HUES48 (cell line): ENCODE measurements around the gene SPRR5.

Experiments used
- H3K27ac ChIP-seq: one replicate; pipeline ENCODE4 v1.7.0; 2013; ENCODE audit warnings: low read depth, low read length, inconsistent platforms
- H3K27me3 ChIP-seq: 2 replicates; pipeline ENCODE4 v1.6.1; 2013; ENCODE audit warnings: mild to moderate bottlenecking, low read length; ENCODE audit not compliant: control insufficient read depth, insufficient read depth
- H3K36me3 ChIP-seq: 2 replicates; pipeline ENCODE4 v1.6.1; 2013; ENCODE audit warnings: low read length; ENCODE audit not compliant: control insufficient read depth, insufficient read depth
- H3K4me1 ChIP-seq: 2 replicates; pipeline ENCODE4 v1.6.1; 2013; ENCODE audit warnings: mild to moderate bottlenecking, low read length; ENCODE audit not compliant: control insufficient read depth, insufficient read depth
- H3K4me3 ChIP-seq: 2 replicates; pipeline ENCODE4 v1.5.1; 2013; ENCODE audit warnings: mild to moderate bottlenecking, low read depth, low read length
- H3K9ac ChIP-seq: 2 replicates; pipeline ENCODE4 v1.6.1; 2013; ENCODE audit warnings: mild to moderate bottlenecking, low read depth, low read length, moderate library complexity
- H3K9me3 ChIP-seq: 2 replicates; pipeline ENCODE4 v1.6.1; 2013; ENCODE audit warnings: low read length; ENCODE audit not compliant: control insufficient read depth, insufficient read depth

The SPRR5 gene

GRCh38 chr1:152983234-152983633 is 36.2 kb downstream of the SPRR5 start:
- Histone ChIP-seq H3K9ac (no peak overlapping the region), H3K36me3 (no peaks in the 10 kb centered on the region), H3K27ac (no peak overlapping the region), H3K9me3 (no peaks in the 10 kb centered on the region; the same call in 1 of the 2 replicates), H3K4me3 (no peak overlapping the region), H3K27me3 (no peaks in the 10 kb centered on the region), H3K4me1 (no peaks in the 10 kb centered on the region)

DNA sequence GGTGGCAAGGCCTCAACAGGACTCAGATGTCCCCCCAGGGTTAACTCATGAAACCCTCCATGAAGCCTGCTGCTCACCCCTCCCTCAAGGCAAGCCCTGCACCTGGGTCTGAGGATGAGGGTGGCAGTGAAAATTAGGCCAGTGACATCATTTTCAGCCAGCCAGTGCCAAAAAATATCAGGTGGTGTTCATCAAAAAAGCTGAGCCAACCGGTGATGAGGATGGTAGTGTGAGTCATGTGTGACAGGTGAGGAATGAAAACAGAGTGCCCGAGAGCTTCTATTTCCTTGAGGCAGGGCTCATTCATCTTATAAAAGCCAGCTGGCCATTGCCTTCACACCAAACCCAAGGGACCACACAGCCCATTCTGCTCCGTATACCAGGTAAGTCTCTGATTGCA is 36.7 kb downstream of the SPRR5 start, which contains the start of gene SPRR1A:
Gene SPRR1A, plus strand, starts transcription at position 339 of the 400 bp plus-strand sequence. CDS start 1,150 bp downstream, outside the sequence.
- H3K4me1 ChIP-seq, result no peaks in the 10 kb centered on the region
- H3K9me3 ChIP-seq, result no peaks in the 10 kb centered on the region; the same call in 1 of the 2 replicates
- no peaks in the 10 kb centered on the region for H3K27me3 ChIP-seq
- H3K9ac ChIP-seq, result no peak within 1 kb of the TSS
- no peak within 1 kb of the TSS for H3K27ac ChIP-seq
- H3K36me3 ChIP-seq, result no peaks in the 10 kb centered on the region
- no peak within 1 kb of the TSS for H3K4me3 ChIP-seq

DNA sequence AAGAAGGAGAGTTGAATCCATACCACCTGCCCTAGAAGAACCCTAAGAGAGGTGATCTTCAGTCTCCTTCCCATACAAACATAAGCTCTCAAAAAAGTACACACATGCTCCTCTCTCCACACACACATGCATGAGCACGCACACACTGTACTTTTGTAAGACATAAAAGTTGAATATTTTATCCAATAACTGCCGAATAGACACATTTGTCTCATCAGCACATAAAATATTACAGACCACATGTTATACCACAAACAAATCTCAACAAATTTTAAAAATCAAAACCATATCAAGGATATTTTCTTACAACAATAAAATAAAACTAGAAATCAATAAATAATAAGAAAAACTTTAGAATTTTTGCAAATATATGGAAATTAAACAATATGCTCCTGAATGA is 39.6 kb downstream of the SPRR5 start:
- Histone ChIP-seq H3K4me3 (no peak overlapping the region), H3K9me3 (no peaks in the 10 kb centered on the region; the same call in 1 of the 2 replicates)

DNA sequence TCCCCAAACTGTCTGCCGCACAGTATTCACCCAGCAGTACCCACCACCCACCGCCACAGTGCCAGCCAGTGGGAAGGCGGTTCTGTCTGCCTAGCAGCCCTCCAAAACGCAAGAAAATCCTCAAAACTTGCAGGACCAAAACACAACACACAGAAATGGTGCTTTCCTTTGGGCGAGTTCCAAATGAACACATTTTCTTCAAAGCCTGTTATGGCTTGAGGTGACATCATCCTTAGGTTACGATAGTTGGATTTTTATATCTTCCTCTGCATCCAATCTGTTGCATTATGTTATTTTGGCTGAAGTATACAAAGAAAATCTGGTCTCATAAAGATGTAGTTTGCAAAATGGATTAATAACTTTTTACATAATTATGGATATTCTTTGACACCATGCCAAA is 46.2 kb downstream of the SPRR5 start:
- 0 out of 2 replicates have a peak, but pooled peaks cover 9% of the 10 kb centered on the region for H3K4me1 ChIP-seq
- no peak overlapping the region for H3K9ac ChIP-seq
- no peak overlapping the region for H3K4me3 ChIP-seq
- H3K27me3 ChIP-seq, result no peaks in the 10 kb centered on the region
- H3K27ac ChIP-seq, result no peak overlapping the region
- no peaks in the 10 kb centered on the region for H3K36me3 ChIP-seq
- H3K9me3 ChIP-seq, result 0 out of 2 replicates have a peak, but pooled peaks cover 6% of the 10 kb centered on the region

More for the DNA sequence above, 39.6 kb downstream of the SPRR5 start:
- H3K36me3 ChIP-seq, result no peaks in the 10 kb centered on the region
- no peaks in the 10 kb centered on the region for H3K4me1 ChIP-seq
- H3K27me3 ChIP-seq, result no peaks in the 10 kb centered on the region
- no peak overlapping the region for H3K27ac ChIP-seq
- no peak overlapping the region for H3K9ac ChIP-seq

DNA sequence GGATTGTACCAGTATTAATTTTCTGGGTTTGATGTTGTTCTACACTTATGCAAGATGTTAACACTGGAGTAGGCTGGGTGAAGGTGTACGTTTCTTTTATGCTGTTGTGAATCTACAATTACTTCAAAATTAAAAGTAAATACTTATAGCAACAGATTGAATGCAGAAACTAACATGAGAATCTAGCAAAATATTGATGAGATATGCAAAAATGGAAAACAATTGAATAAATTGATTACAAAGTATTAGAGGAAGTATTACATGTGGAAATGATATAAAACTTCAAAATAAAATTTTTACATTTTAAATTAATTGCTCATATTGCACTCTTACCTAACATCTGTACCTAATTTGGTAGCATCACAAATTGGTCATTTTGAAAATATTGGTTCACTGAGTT is 48.8 kb downstream of the SPRR5 start:
- Histone ChIP-seq H3K36me3 (no peaks in the 10 kb centered on the region), H3K4me3 (no peak overlapping the region), H3K9ac (no peak overlapping the region), H3K4me1 (0 out of 2 replicates have a peak, but pooled peaks cover 9% of the 10 kb centered on the region), H3K9me3 (peaks cover 9% of the 10 kb centered on the region; the same call in 1 of the 2 replicates), H3K27me3 (no peaks in the 10 kb centered on the region), H3K27ac (no peak overlapping the region)

DNA sequence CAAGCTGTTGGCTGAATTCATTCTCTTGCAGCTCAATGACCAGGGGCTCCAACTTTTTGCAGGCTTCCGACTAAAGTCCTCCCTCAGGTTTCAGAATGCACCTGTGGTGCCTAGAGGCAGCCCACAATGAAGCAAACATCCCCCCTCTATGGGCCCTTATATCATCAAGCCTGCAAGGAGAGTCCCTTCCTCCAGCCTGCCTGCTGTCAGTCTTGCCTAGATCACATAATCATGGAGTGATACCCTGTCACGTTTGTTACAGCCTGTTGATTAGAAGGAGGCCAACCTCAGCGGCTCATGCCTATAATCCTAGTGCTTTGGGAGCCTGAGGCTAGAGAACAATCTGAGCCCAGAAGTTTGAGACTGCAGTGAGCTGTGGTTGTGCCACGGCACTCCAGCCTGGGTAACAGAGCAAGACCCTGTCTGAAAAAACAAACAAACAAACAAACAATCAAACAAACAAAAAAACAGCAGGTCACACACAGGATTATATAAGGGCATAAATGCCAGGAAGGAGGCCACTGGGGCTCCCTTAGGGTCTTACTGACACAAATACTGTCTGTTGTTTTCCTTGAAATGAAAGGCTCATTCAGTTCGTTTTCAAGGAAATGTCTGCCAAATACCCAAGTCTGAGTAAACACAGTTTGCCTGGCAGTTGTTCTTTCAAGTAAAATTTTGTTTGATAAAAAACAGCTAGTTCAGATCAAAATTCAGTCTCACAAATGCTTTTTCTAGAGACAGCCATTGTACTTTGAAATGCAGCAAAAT is 49.8 kb downstream of the SPRR5 start:
- Histone ChIP-seq H3K27me3 (no peaks in the 10 kb centered on the region), H3K36me3 (no peaks in the 10 kb centered on the region), H3K4me1 (0 out of 2 replicates have a peak, but pooled peaks cover 9% of the 10 kb centered on the region), H3K27ac (no peak overlapping the region), H3K9me3 (peaks cover 9% of the 10 kb centered on the region; the same call in 1 of the 2 replicates), H3K9ac (no peak overlapping the region), H3K4me3 (no peak overlapping the region)

GRCh38 chr1:152997901-152998300 is 50.9 kb downstream of the SPRR5 start:
- Histone ChIP-seq H3K27me3 (no peaks in the 10 kb centered on the region), H3K4me1 (0 out of 2 replicates have a peak, but pooled peaks cover 9% of the 10 kb centered on the region), H3K36me3 (no peaks in the 10 kb centered on the region), H3K9ac (no peak overlapping the region), H3K4me3 (no peak overlapping the region), H3K27ac (no peak overlapping the region), H3K9me3 (peaks cover 9% of the 10 kb centered on the region; the same call in 1 of the 2 replicates)

- Histone ChIP-seq H3K9ac (no peak overlapping the region), H3K36me3 (no peaks in the 10 kb centered on the region), H3K4me1 (0 out of 2 replicates have a peak, but pooled peaks cover 9% of the 10 kb centered on the region), H3K4me3 (no peak overlapping the region), H3K9me3 (peaks cover 9% of the 10 kb centered on the region; the same call in 1 of the 2 replicates), H3K27ac (no peak overlapping the region), H3K27me3 (no peaks in the 10 kb centered on the region)
Observed at GRCh38 chr1:152998476-152998875, 51.5 kb downstream of the SPRR5 start.
